Placental epithelial cell (primary cell): ENCODE results near the gene TTC12. TPM values are rescaled to one million over a fixed set of nuclear protein-coding genes. Genes with fewer than 3 reads are reported as not detected.

Source experiments
- total RNA-seq: library from RNA; depleted of rRNA; stranded (reverse); fragments of >200 nt; gene quantifications from 2 replicates; pipeline ENCODE4 v1.2.3, GENCODE V29; 2012

The TTC12 gene, protein sequence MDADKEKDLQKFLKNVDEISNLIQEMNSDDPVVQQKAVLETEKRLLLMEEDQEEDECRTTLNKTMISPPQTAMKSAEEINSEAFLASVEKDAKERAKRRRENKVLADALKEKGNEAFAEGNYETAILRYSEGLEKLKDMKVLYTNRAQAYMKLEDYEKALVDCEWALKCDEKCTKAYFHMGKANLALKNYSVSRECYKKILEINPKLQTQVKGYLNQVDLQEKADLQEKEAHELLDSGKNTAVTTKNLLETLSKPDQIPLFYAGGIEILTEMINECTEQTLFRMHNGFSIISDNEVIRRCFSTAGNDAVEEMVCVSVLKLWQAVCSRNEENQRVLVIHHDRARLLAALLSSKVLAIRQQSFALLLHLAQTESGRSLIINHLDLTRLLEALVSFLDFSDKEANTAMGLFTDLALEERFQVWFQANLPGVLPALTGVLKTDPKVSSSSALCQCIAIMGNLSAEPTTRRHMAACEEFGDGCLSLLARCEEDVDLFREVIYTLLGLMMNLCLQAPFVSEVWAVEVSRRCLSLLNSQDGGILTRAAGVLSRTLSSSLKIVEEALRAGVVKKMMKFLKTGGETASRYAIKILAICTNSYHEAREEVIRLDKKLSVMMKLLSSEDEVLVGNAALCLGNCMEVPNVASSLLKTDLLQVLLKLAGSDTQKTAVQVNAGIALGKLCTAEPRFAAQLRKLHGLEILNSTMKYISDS
- total RNA-seq: 16.9 and 48.7 TPM in 2 replicates

DNA sequence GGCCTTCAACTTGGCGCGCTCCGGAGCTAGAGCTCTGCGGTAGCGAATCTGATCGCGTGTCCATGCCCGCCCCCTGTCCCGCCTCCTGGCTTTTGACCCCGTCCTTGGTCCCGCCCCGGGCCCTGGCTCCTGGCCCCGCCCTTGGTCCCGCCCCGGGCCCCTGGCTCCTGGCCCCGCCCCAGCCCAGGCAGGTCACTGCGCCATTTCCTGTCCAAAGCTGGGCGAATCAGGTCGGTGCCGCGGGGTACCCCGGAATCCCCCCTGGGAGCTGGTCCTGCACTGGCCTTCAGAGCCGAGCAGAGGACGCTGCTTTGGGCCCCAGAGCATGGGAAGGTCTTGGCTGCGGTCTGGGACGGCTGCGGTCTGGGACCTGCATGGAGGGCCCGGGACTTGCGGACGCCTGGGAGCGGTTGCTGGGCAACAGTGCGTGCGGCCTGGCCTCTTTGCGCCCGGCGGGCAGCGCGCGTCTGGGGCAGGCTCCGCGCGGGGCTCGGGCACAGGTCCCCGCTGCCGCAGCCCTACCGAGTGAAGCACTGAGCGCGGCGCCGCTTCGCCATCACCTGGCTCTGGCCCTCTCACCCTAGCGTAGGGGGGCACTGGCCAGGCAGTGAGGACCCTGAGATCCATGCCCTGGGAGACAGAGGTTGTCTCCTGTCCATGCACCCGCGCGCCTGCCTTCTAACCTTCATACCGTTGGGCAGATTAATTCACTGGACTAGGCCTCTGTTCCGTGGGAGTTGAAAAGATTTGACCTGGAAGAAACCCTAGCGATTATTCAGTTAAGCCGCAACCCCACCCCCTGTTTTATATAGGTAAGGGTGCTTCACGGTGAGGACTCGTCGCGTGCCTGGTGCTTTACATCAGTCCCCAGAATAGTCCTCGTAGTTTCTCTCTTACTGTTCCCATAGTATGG is at the start of gene TTC12:
TSS of gene TTC12 (plus strand) at position 195 of the 913 bp plus-strand sequence. CDS start 1,675 bp downstream, outside the sequence.

GRCh38 chr11:113387605-113388211 is 73.3 kb downstream of the TTC12 start, which contains the start of gene ANKK1:
ANKK1 (plus strand) TSS chr11:113387779; CDS start chr11:113387885, 106 bp downstream.

Other genes with a start within 250 kb of the TTC12 start
- 1.6 and 2.0 TPM in 2 replicates for gene ANKK1, start 73.2 kb downstream of the TTC12 start, total RNA-seq
- gene DRD2, start 160.8 kb downstream of the TTC12 start, total RNA-seq: not detected in 2 replicates